NT2/D1 (cell line): ENCODE results near the gene SOS2.

Source experiments
- YY1 ChIP-seq: IDR thresholded peaks from 2 replicates; pipeline ENCODE4 v1.6.1; 2011; ENCODE audit not compliant: insufficient read length, insufficient read depth
- ZNF274 ChIP-seq: IDR thresholded peaks from 2 replicates; pipeline ENCODE4 v1.6.1; 2011; ENCODE audit warnings: mild to moderate bottlenecking, low read depth, low read length

DNA sequence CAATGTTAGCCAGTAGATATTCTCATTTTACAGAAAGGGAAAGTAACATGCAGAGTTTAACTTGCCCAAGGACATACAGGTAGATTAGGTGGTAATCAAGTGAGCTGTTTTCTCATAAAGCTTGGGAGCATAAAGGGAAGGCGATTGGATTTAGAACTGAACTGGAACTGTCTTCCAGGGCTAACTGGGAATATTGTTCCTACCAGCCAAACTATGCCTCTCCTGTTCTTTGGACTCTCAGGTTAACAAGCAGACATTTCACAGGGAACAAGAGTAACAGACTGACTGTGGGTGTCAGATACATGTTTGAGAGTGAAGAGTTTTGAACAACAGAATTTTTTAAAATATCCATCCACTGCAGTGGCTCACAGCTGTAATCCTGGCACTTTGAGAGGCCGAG is 130.6 kb downstream of the SOS2 start:
- TF ChIP-seq YY1 (no peak), ZNF274 (no peak)
